Neuronal stem cell (in vitro differentiated cells): ENCODE measurements around the gene EFTUD2.

Source experiments
- DNase-seq: peaks from one replicate; pipeline ENCODE4 v3.0.0-alpha.2; 2013; ENCODE audit warnings: low spot score
- H2AFZ ChIP-seq: one replicate; pipeline ENCODE4 v1.6.1; 2013; ENCODE audit warnings: mild to moderate bottlenecking, low read length, inconsistent platforms
- H2AK5ac ChIP-seq: 2 replicates; pipeline ENCODE4 v1.6.1; 2013; ENCODE audit warnings: low read depth, mild to moderate bottlenecking, inconsistent platforms, low read length, moderate library complexity, mixed read lengths
- H2BK120ac ChIP-seq: 2 replicates; pipeline ENCODE4 v1.6.1; 2013; ENCODE audit warnings: low read depth, mild to moderate bottlenecking, inconsistent platforms, low read length, moderate library complexity, mixed read lengths
- H2BK12ac ChIP-seq: one replicate; pipeline ENCODE4 v1.6.1; 2013; ENCODE audit warnings: low read length, inconsistent platforms
- H2BK15ac ChIP-seq: 2 replicates; pipeline ENCODE4 v1.6.1; 2013; ENCODE audit warnings: mild to moderate bottlenecking, low read length, inconsistent platforms, mixed read lengths
- H2BK5ac ChIP-seq: one replicate; pipeline ENCODE4 v1.6.1; 2013; ENCODE audit warnings: inconsistent platforms, mild to moderate bottlenecking, low read length, moderate library complexity
- H3K14ac ChIP-seq: one replicate; pipeline ENCODE4 v1.6.1; 2013; ENCODE audit warnings: low read length, inconsistent platforms
- H3K18ac ChIP-seq: 2 replicates; pipeline ENCODE4 v1.6.1; 2013; ENCODE audit warnings: low read length, inconsistent platforms
- H3K23ac ChIP-seq: 2 replicates; pipeline ENCODE4 v1.6.1; 2013; ENCODE audit warnings: low read depth, mild to moderate bottlenecking, mixed read lengths, low read length, inconsistent platforms; ENCODE audit not compliant: poor library complexity
- H3K27ac ChIP-seq: replicated peaks from 3 replicates; pipeline ENCODE4 v1.5.1; 2013; ENCODE audit warnings: low read length, inconsistent platforms
- H3K27me3 ChIP-seq, 3 experiments: 2 replicates each; pipeline ENCODE4 v1.6.1; 2013; ENCODE audit warnings: low read length in 3 of 3, mild to moderate bottlenecking in 2 of 3, inconsistent platforms in 1 of 3, low read depth in 1 of 3, mixed read lengths in 1 of 3, moderate library complexity in 1 of 3; ENCODE audit not compliant: control insufficient read depth in 3 of 3, insufficient read depth in 3 of 3
- H3K36me3 ChIP-seq, 2 donors: replicated peaks in 1 of 2; 2 replicates each; pipeline ENCODE4 v1.6.1; 2013; ENCODE audit warnings: low read length in 2 of 2; ENCODE audit not compliant: control insufficient read depth in 2 of 2, insufficient read depth in 2 of 2
- H3K4ac ChIP-seq: 2 replicates; pipeline ENCODE4 v1.6.1; 2013; ENCODE audit warnings: inconsistent platforms, mild to moderate bottlenecking, low read length, moderate library complexity
- H3K4me1 ChIP-seq, 2 donors: 1 replicate in 1 of 2; 2 replicates in 1 of 2; pipeline ENCODE4 v1.6.1; 2013; ENCODE audit warnings: low read length in 2 of 2, low read depth in 1 of 2; ENCODE audit not compliant: control insufficient read depth in 2 of 2, insufficient read depth in 1 of 2
- H3K4me2 ChIP-seq: one replicate; pipeline ENCODE4 v1.6.1; 2013; ENCODE audit warnings: mild to moderate bottlenecking, low read length, inconsistent platforms; ENCODE audit not compliant: insufficient read depth, poor library complexity, severe bottlenecking
- H3K4me3 ChIP-seq, 2 donors: 2 replicates each; pipeline ENCODE4 v1.5.1; 2013; ENCODE audit warnings: low read length in 2 of 2, mild to moderate bottlenecking in 2 of 2, inconsistent platforms in 1 of 2, moderate library complexity in 1 of 2
- H3K79me1 ChIP-seq: one replicate; pipeline ENCODE4 v1.6.1; 2013; ENCODE audit warnings: low read depth, mild to moderate bottlenecking, inconsistent platforms, low read length, moderate library complexity
- H3K9ac ChIP-seq: one replicate; pipeline ENCODE4 v1.6.1; 2013; ENCODE audit warnings: mild to moderate bottlenecking, low read depth, low read length, inconsistent platforms; ENCODE audit not compliant: poor library complexity
- H3K9me3 ChIP-seq, 2 donors: replicated peaks in 1 of 2; 2 replicates each; pipeline versions ENCODE3 to v1.6.1; 2013; ENCODE audit warnings: low read length in 2 of 2, mild to moderate bottlenecking in 2 of 2, inconsistent platforms in 1 of 2, low read depth in 1 of 2, mixed read lengths in 1 of 2, moderate library complexity in 1 of 2; ENCODE audit not compliant: control insufficient read depth in 2 of 2, insufficient read depth in 1 of 2
- H4K8ac ChIP-seq: one replicate; pipeline ENCODE4 v1.6.1; 2013; ENCODE audit warnings: low read depth, mild to moderate bottlenecking, inconsistent platforms, low read length, moderate library complexity
- H4K91ac ChIP-seq: one replicate; pipeline ENCODE4 v1.6.1; 2013; ENCODE audit warnings: low read length, low read depth, mild to moderate bottlenecking, inconsistent platforms; ENCODE audit not compliant: poor library complexity
- WGBS, 2 donors: extraction: QIAGEN DNeasy Blood & Tissue Kit; methylation state at CpG; one replicate each; pipeline ENCODE4 v1.1.7; 2013; ENCODE audit warnings: missing lambda C conversion rate in 2 of 2, mixed read lengths in 1 of 2; ENCODE audit not compliant: insufficient read length in 2 of 2, insufficient replicate concordance in 1 of 2; ENCODE audit errors: extremely low coverage in 2 of 2; 5-methylcytosine and 5-hydroxymethylcytosine counted together

EFTUD2 gene

GRCh38 chr17:44807093-44807816 lies 92.0 kb downstream of the EFTUD2 start:
- Histone ChIP-seq H2BK12ac (no peak overlapping the region), H2BK120ac (no peak overlapping the region), H3K4me3 (no peak overlapping the region), H4K91ac (no peak overlapping the region), H3K9me3 (peaks cover 0 to 1% of the 10 kb centered on the region in 2 donors), H2BK5ac (no peak overlapping the region), H2BK15ac (no peak overlapping the region), H3K23ac (no peak overlapping the region), H3K14ac (no peak overlapping the region), H3K79me1 (peaks cover 3% of the 10 kb centered on the region), H3K9ac (no peak overlapping the region), H2AFZ (no peak overlapping the region), H2AK5ac (no peak overlapping the region), H3K18ac (no peak overlapping the region), H3K4me1 (no peaks in the 10 kb centered on the region), H3K4ac (no peak overlapping the region), H3K27me3 (no peaks in the 10 kb centered on the region), H3K4me2 (no peak overlapping the region), H3K36me3 (peaks cover 24 to 79% of the 10 kb centered on the region in 2 donors), H4K8ac (no peak overlapping the region), H3K27ac (no peak overlapping the region)
- WGBS, 2 donors = no CpG with 5 or more reads among the region's 4 CpGs
- DNase-seq = no peak

- DNase-seq = no peak
- Histone ChIP-seq H3K4me3 (no peak overlapping the region), H3K27ac (no peak overlapping the region)
Observed at GRCh38 chr17:44804302-44805089, 94.7 kb downstream of the EFTUD2 start.

DNA sequence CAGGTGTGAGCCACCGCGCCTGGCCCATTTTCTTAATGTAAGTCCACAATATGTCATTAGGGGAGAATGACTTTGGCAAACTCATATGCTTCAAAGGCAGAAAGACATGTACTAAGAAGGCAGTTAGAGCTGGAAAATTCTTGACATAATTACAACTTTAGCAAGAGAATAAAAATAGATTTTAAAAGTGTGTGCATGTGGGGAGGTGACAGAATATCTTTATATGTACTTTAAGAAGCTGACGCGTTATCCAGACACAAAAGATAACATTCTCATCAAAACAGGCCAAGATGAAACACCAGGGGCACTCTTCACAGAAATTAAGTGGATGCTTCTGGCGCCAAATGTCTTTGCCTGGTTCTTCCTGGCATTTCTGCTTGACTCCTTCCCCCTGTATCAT lies 97.4 kb downstream of the EFTUD2 start:
- Histone ChIP-seq H3K36me3 (peaks cover 28 to 97% of the 10 kb centered on the region in 2 donors), H3K27ac (no peak overlapping the region)

More at GRCh38 chr17:44804302-44805089, 94.7 kb downstream of the EFTUD2 start:
- no peak overlapping the region for H3K23ac ChIP-seq
- WGBS, 2 donors = no CpG with 5 or more reads among the region's 10 CpGs
- H3K9ac ChIP-seq = no peak overlapping the region
- no peak overlapping the region for H2AFZ ChIP-seq
- H3K18ac ChIP-seq = no peak overlapping the region
- H2AK5ac ChIP-seq = no peak overlapping the region
- no peak overlapping the region for H2BK5ac ChIP-seq
- no peaks in the 10 kb centered on the region for H3K79me1 ChIP-seq
- no peak overlapping the region for H2BK15ac ChIP-seq
- H3K36me3 ChIP-seq = peaks cover 29 to 97% of the 10 kb centered on the region in 2 donors
- no peak overlapping the region for H2BK120ac ChIP-seq
- no peaks in the 10 kb centered on the region for H3K4me1 ChIP-seq
- no peak overlapping the region for H3K4me2 ChIP-seq
- H2BK12ac ChIP-seq = no peak overlapping the region
- no peaks in the 10 kb centered on the region for H3K9me3 ChIP-seq
- H4K91ac ChIP-seq = no peak overlapping the region
- no peak overlapping the region for H4K8ac ChIP-seq
- H3K4ac ChIP-seq = no peak overlapping the region
- no peaks in the 10 kb centered on the region for H3K27me3 ChIP-seq
- H3K14ac ChIP-seq = no peak overlapping the region

More for the DNA sequence above, 97.4 kb downstream of the EFTUD2 start:
- H3K4me1 ChIP-seq = no peaks in the 10 kb centered on the region
- H2BK15ac ChIP-seq = no peak overlapping the region
- H3K18ac ChIP-seq = no peak overlapping the region
- no peaks in the 10 kb centered on the region for H3K9me3 ChIP-seq
- WGBS, 2 donors = no CpG with 5 or more reads among the region's 5 CpGs
- no peak overlapping the region for H4K91ac ChIP-seq
- H2BK12ac ChIP-seq = no peak overlapping the region
- no peak overlapping the region for H3K14ac ChIP-seq
- no peaks in the 10 kb centered on the region for H3K79me1 ChIP-seq
- H2AK5ac ChIP-seq = no peak overlapping the region
- H2BK120ac ChIP-seq = no peak overlapping the region
- H2AFZ ChIP-seq = no peak overlapping the region
- H3K23ac ChIP-seq = no peak overlapping the region
- H3K4ac ChIP-seq = no peak overlapping the region
- no peak overlapping the region for H3K9ac ChIP-seq
- no peak for DNase-seq
- no peak overlapping the region for H3K4me2 ChIP-seq
- no peak overlapping the region for H2BK5ac ChIP-seq
- H4K8ac ChIP-seq = no peak overlapping the region
- H3K27me3 ChIP-seq = no peaks in the 10 kb centered on the region
- no peak overlapping the region for H3K4me3 ChIP-seq
